Lung (tissue), 12 donors: Measurements from ENCODE around the gene DNAJC15. TPM values are rescaled to one million over a fixed set of nuclear protein-coding genes. Genes with fewer than 3 reads are reported as not detected.

ENCODE experiments used
- ATAC-seq: fragments of 200-7000 bp; cut with Tn5 transposase; one replicate; pipeline ENCODE4 v1.9.1; 2020; ENCODE audit warnings: moderate number of reproducible peaks; ENCODE audit not compliant: insufficient read depth, low FRiP score
- DNase-seq, 3 donors: peaks; one replicate each; pipeline ENCODE4 v3.0.0-alpha.2; 2013 to 2017
- H3K27ac ChIP-seq, 2 donors: one replicate each; pipeline ENCODE4 v1.5.1; 2013; ENCODE audit warnings: mild to moderate bottlenecking in 2 of 2, moderate library complexity in 2 of 2, control low read depth in 1 of 2, inconsistent platforms in 1 of 2, low read depth in 1 of 2, low read length in 1 of 2
- H3K27me3 ChIP-seq, 3 donors: one replicate each; pipeline ENCODE4 v1.5.1; 2013; ENCODE audit warnings: low read length in 2 of 3; ENCODE audit not compliant: control insufficient read depth in 3 of 3, insufficient read depth in 3 of 3
- H3K36me3 ChIP-seq, 4 donors: one replicate each; pipeline ENCODE4 v1.5.1; 2013; ENCODE audit warnings: low read length in 4 of 4, mild to moderate bottlenecking in 1 of 4, moderate library complexity in 1 of 4; ENCODE audit not compliant: control insufficient read depth in 4 of 4, insufficient read depth in 4 of 4
- H3K4me1 ChIP-seq, 5 donors: one replicate each; pipeline ENCODE4 v1.5.1; 2013; ENCODE audit warnings: low read length in 5 of 5, mild to moderate bottlenecking in 2 of 5, moderate library complexity in 1 of 5; ENCODE audit not compliant: control insufficient read depth in 5 of 5, insufficient read depth in 5 of 5
- H3K4me3 ChIP-seq: one replicate; pipeline ENCODE4 v1.5.1; 2013; ENCODE audit warnings: mild to moderate bottlenecking, control low read depth, moderate library complexity
- H3K9ac ChIP-seq, 2 donors: one replicate each; pipeline ENCODE4 v1.5.1; 2013; ENCODE audit warnings: low read length in 2 of 2, control low read depth in 1 of 2; ENCODE audit not compliant: insufficient read depth in 1 of 2
- H3K9me3 ChIP-seq, 4 donors: one replicate each; pipeline ENCODE4 v1.5.1; 2013; ENCODE audit warnings: low read length in 3 of 4, mild to moderate bottlenecking in 1 of 4, moderate library complexity in 1 of 4; ENCODE audit not compliant: control insufficient read depth in 4 of 4, insufficient read depth in 3 of 4
- WGBS, 2 donors: extraction: QIAGEN DNeasy Blood & Tissue Kit; methylation state at CpG; one replicate each; pipeline ENCODE4 v1.1.7; 2013; 5-methylcytosine and 5-hydroxymethylcytosine counted together
- polyA plus RNA-seq, 2 donors: library from polyadenylated mRNA; stranded (reverse); fragments of 200-250 nt; gene quantifications; one replicate each; pipeline ENCODE4 v1.2.1, GENCODE V29; 2013
- total RNA-seq, 2 donors: library from RNA; depleted of rRNA in 1 of 2; stranded (reverse); fragments of >200 nt in 1 of 2; gene quantifications; one replicate each; pipeline ENCODE4 v1.2.1, GENCODE V29; 2014 to 2021
- TF ChIP-seq, protein P1 (sequence below): IDR thresholded peaks from 2 replicates; pipeline ENCODE4 v1.5.1; 2012; ENCODE audit warnings: mild to moderate bottlenecking; ENCODE audit errors: control extremely low read depth, extremely low read depth
- donor health status: control.
- donor health status: control.
- donor health status: Bipolar disorder and iron deficiency.
- donor health status: healthy.
- donor health status: DM: yes; HTN: yes; CAD: no.

DNAJC15 gene
- total and polyA plus RNA-seq, 4 donors, result 16.8 to 21.8 (median 19.2) TPM

DNA sequence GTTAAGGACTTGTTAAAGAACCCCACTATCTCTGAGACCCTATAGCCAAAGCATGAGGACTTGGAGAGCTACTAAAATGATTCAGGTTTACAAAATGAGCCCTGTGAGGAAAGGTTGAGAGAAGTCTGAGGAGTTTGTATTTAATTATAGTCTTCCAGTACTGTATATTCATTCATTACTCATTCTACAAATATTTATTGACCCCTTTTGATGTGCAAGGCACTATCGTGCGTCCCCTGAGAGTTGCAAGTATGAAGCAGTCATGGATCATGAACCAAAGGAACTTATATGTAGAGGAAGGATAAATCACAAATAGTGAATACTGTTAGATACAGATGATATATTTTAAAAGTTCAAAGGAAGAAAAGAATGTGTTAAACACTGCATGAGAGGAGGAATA, 84.4 kb downstream of the DNAJC15 start:
- WGBS, 2 donors, result 76 to 94% methylated on average over 2 of the region's 2 CpGs
- no peak for DNase-seq
- H3K4me3 ChIP-seq, result no peak overlapping the region

DNA sequence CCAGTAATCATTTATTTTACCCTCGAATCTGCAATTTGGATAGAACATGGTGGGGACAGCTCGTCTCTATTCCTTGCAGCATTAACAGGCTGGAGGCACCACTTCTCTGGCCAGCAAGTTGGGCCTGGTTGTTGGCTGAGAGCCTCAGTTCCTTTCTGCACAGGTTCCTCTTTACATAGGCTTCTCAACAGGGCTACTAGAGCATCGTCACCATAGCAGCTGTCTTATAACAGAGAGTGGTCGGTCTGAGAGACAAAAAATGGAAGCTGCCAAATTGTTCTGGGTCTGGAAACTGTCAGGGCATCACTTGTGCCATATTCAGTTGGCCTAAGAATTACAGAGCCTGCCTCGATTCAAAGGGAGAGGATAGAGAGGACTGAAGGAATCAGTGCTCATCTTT, 86.7 kb downstream of the DNAJC15 start:
- no peak for DNase-seq
- TF ChIP-seq, protein P1, sequence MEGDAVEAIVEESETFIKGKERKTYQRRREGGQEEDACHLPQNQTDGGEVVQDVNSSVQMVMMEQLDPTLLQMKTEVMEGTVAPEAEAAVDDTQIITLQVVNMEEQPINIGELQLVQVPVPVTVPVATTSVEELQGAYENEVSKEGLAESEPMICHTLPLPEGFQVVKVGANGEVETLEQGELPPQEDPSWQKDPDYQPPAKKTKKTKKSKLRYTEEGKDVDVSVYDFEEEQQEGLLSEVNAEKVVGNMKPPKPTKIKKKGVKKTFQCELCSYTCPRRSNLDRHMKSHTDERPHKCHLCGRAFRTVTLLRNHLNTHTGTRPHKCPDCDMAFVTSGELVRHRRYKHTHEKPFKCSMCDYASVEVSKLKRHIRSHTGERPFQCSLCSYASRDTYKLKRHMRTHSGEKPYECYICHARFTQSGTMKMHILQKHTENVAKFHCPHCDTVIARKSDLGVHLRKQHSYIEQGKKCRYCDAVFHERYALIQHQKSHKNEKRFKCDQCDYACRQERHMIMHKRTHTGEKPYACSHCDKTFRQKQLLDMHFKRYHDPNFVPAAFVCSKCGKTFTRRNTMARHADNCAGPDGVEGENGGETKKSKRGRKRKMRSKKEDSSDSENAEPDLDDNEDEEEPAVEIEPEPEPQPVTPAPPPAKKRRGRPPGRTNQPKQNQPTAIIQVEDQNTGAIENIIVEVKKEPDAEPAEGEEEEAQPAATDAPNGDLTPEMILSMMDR, result no peak
- H3K4me1 ChIP-seq, result peaks cover 0 to 15% (median 0%) of the 10 kb centered on the region in 5 donors
- ATAC-seq, result no peak
- WGBS, 2 donors, result 86% methylated on average over 5 of the region's 5 CpGs
- no peak overlapping the region for H3K4me3 ChIP-seq
- no peaks in the 10 kb centered on the region for H3K27me3 ChIP-seq
- H3K36me3 ChIP-seq, result peaks cover 0 to 5% (median 0%) of the 10 kb centered on the region in 4 donors
- no peaks in the 10 kb centered on the region for H3K9me3 ChIP-seq
- no peak overlapping the region for H3K27ac ChIP-seq
- H3K9ac ChIP-seq, result no peak overlapping the region

More for the DNA sequence above, 84.4 kb downstream of the DNAJC15 start:
- Histone ChIP-seq H3K36me3 (peaks cover 0 to 5% (median 0%) of the 10 kb centered on the region in 4 donors), H3K9me3 (no peaks in the 10 kb centered on the region), H3K27ac (no peak overlapping the region), H3K9ac (no peak overlapping the region), H3K27me3 (no peaks in the 10 kb centered on the region), H3K4me1 (peaks cover 0 to 7% (median 0%) of the 10 kb centered on the region in 5 donors)
- ATAC-seq, result no peak
- TF ChIP-seq, protein P1, result no peak

DNA sequence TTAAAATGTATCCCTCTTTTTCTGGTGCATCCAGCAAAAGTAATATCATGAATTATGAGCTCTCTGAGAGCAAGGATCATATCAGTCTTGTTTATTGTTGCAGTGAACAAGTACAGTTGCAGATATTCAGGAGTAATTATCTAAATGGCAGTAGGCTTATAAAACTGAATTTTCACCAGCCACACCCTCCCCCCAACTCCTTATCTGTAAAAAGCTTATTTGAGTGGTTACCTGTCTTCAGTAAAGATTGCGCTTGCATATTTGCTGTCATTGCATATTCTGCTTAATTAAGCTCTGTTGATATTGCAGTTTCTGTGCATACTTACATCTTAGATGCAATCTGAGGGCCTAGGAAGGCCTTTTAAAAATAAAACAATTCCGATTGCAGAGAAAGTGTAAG, 87.3 kb downstream of the DNAJC15 start:
- Histone ChIP-seq H3K9ac (no peak overlapping the region), H3K36me3 (peaks cover 0 to 5% (median 0%) of the 10 kb centered on the region in 4 donors), H3K4me1 (peaks cover 0 to 15% (median 0%) of the 10 kb centered on the region in 5 donors), H3K4me3 (no peak overlapping the region), H3K9me3 (no peaks in the 10 kb centered on the region), H3K27me3 (no peaks in the 10 kb centered on the region), H3K27ac (no peak overlapping the region)
- WGBS, 2 donors, result 81 to 87% methylated on average over 2 of the region's 2 CpGs
- no peak for DNase-seq
- no peak for ATAC-seq
- TF ChIP-seq, protein P1, result no peak
